HepG2 (cell line): ENCODE measurements around the gene VEZT. TPM values are rescaled to one million over a fixed set of nuclear protein-coding genes. Genes with fewer than 3 reads are reported as not detected.

Source experiments
- ATAC-seq: fragments of 200-7000 bp; cut with Tn5 transposase; 3 replicates; pipeline ENCODE4 v1.9.1; 2020; ENCODE audit warnings: mild to moderate bottlenecking, moderate library complexity
- BruUV-seq: library from RNA; stranded (reverse); fragments of 400-500 nt; replicated peaks from 2 replicates; lab custom pipeline; 2021; lab: Mats Ljungman, UMichigan
- CTCF ChIA-PET: fragments of 300-600 bp; formaldehyde crosslinking; extraction: SDS; loops from one replicate; lab custom pipeline; 2021; ENCODE audit warnings: low total read pairs, inconsistent platforms, low intra/inter-chr PET ratio; lab: Yijun Ruan, JAX
- POLR2A ChIA-PET: fragments of 350-600 bp; sonication (Branson Sonifier 250); formaldehyde crosslinking; loops from one replicate; lab custom pipeline; 2020; ENCODE audit warnings: antibody characterized with exemption, inconsistent platforms; lab: Yijun Ruan, JAX
- DNase-seq: peaks from one replicate; pipeline ENCODE4 v3.0.0-alpha.2; 2015; ENCODE audit warnings: low spot score
- FAIRE-seq: peaks from 3 replicates; lab custom pipeline; 2011; peaks lifted over from hg19 to GRCh38; lab: Jason Lieb, UNC
- H2AFZ ChIP-seq: one replicate; pipeline ENCODE4 v1.6.1; 2011; ENCODE audit warnings: low read length, inconsistent platforms
- H3K27ac ChIP-seq: fragments of 300-600 bp; 3 replicates; pipeline ENCODE4 v1.8.0; 2011; ENCODE audit warnings: mixed run types, mild to moderate bottlenecking, mixed read lengths, low read length, inconsistent platforms; ENCODE audit not compliant: insufficient read depth; ENCODE audit errors: extremely low read length
- H3K27me3 ChIP-seq, 2 experiments: fragments of 200-600 bp in 1 of 2; 2 replicates in 1 of 2; 3 replicates in 1 of 2; pipeline versions ENCODE4 v1.6.0 to v1.8.0; 2011; ENCODE audit warnings: low read length in 2 of 2, mild to moderate bottlenecking in 2 of 2, moderate library complexity in 2 of 2, inconsistent platforms in 1 of 2; ENCODE audit not compliant: insufficient read depth in 2 of 2, control insufficient read depth in 1 of 2
- H3K36me3 ChIP-seq, 2 experiments: fragments of 200-600 bp in 1 of 2; replicated peaks in 1 of 2; 2 replicates in 1 of 2; 3 replicates in 1 of 2; pipeline versions ENCODE4 v1.5.1 to v1.8.0; 2011; ENCODE audit warnings: low read length in 2 of 2, inconsistent platforms in 1 of 2; ENCODE audit not compliant: insufficient read depth in 2 of 2, control insufficient read depth in 1 of 2
- H3K4me1 ChIP-seq: 2 replicates; pipeline ENCODE4 v1.5.1; 2012; ENCODE audit warnings: low read length, inconsistent platforms; ENCODE audit not compliant: insufficient read depth
- H3K4me2 ChIP-seq: 2 replicates; pipeline ENCODE4 v1.6.0; 2011; ENCODE audit warnings: low read depth, low read length, inconsistent platforms
- H3K4me3 ChIP-seq, 3 experiments: fragments of 200-600 bp in 1 of 3; sonication (generic), shearing (Covaris generic) in 1 of 3; replicated peaks in 1 of 3; 2 replicates each; pipeline ENCODE4 v1.5.1; 2011 to 2016; ENCODE audit warnings: low read length in 3 of 3, inconsistent platforms in 2 of 3, low read depth in 2 of 3, mild to moderate bottlenecking in 2 of 3, control low read depth in 1 of 3, mixed read lengths in 1 of 3; ENCODE audit not compliant: insufficient read depth in 1 of 3
- H3K79me2 ChIP-seq: one replicate; pipeline ENCODE4 v1.6.1; 2011; ENCODE audit warnings: low read length, inconsistent platforms; ENCODE audit not compliant: insufficient read depth
- H3K9ac ChIP-seq: 2 replicates; pipeline ENCODE4 v1.6.0; 2011; ENCODE audit warnings: mild to moderate bottlenecking, low read depth, low read length, inconsistent platforms; ENCODE audit not compliant: insufficient read depth
- H3K9me3 ChIP-seq: 2 replicates; pipeline ENCODE4 v1.5.1; 2012; ENCODE audit warnings: mild to moderate bottlenecking, low read length
- H4K20me1 ChIP-seq: 2 replicates; pipeline ENCODE4 v1.6.0; 2011; ENCODE audit warnings: inconsistent platforms, mild to moderate bottlenecking, low read length, moderate library complexity; ENCODE audit not compliant: insufficient read depth
- AHR ChIP-seq: IDR thresholded peaks from 2 replicates; pipeline ENCODE4 v1.6.1; 2018; ENCODE audit warnings: missing genetic modification reagents, missing compliant biosample characterization
- BCL6 ChIP-seq: IDR thresholded peaks from 2 replicates; pipeline ENCODE4 v1.6.1; 2016; ENCODE audit warnings: missing genetic modification reagents, missing compliant biosample characterization
- CENPX ChIP-seq: sonication (generic); formaldehyde crosslinking; IDR thresholded peaks from 2 replicates; pipeline ENCODE4 v1.9.0; 2021; ENCODE audit warnings: mild to moderate bottlenecking, missing genetic modification reagents, moderate library complexity
- CREM ChIP-seq, 2 experiments: sonication (generic) in 1 of 2; formaldehyde crosslinking in 1 of 2; IDR thresholded peaks; 2 replicates each; pipeline versions ENCODE4 v1.4.0 to v1.6.1; 2016 to 2020; ENCODE audit warnings: antibody characterized with exemption in 1 of 2, mild to moderate bottlenecking in 1 of 2, missing genetic modification reagents in 1 of 2
- NFKBIZ ChIP-seq: IDR thresholded peaks from 2 replicates; pipeline ENCODE4 v1.6.1; 2018; ENCODE audit warnings: missing genetic modification reagents, missing compliant biosample characterization
- NPAS2 ChIP-seq: sonication (generic); formaldehyde crosslinking; IDR thresholded peaks from 2 replicates; pipeline ENCODE4 v1.8.0; 2022; ENCODE audit warnings: mild to moderate bottlenecking, missing genetic modification reagents, borderline replicate concordance
- NR2C2 ChIP-seq: sonication (generic); formaldehyde crosslinking; IDR thresholded peaks from 2 replicates; pipeline ENCODE4 v1.4.0; 2020; ENCODE audit warnings: missing genetic modification reagents, mild to moderate bottlenecking, moderate library complexity, borderline replicate concordance
- RBAK ChIP-seq: sonication (generic); formaldehyde crosslinking; IDR thresholded peaks from 2 replicates; pipeline ENCODE4 v1.5.1; 2020; ENCODE audit warnings: mild to moderate bottlenecking, missing genetic modification reagents
- REXO4 ChIP-seq: sonication (generic); formaldehyde crosslinking; IDR thresholded peaks from 2 replicates; pipeline ENCODE4 v1.8.0; 2022; ENCODE audit warnings: missing genetic modification reagents, mild to moderate bottlenecking, borderline replicate concordance
- SP4 ChIP-seq: sonication (generic); formaldehyde crosslinking; IDR thresholded peaks from 2 replicates; pipeline ENCODE4 v1.8.1; 2023; ENCODE audit warnings: mild to moderate bottlenecking, missing genetic modification reagents
- TEAD2 ChIP-seq: sonication (generic); formaldehyde crosslinking; IDR thresholded peaks from 2 replicates; pipeline ENCODE4 v1.9.0; 2021; ENCODE audit warnings: missing genetic modification reagents
- ZNF337 ChIP-seq: sonication (generic); formaldehyde crosslinking; IDR thresholded peaks from 2 replicates; pipeline ENCODE4 v1.5.1; 2020; ENCODE audit warnings: missing genetic modification reagents, low read depth, mild to moderate bottlenecking, borderline replicate concordance
- ZNF777 ChIP-seq: sonication (generic); formaldehyde crosslinking; IDR thresholded peaks from 2 replicates; pipeline ENCODE4 v1.4.0; 2020; ENCODE audit warnings: missing genetic modification reagents
- ZNF780A ChIP-seq: sonication (generic); formaldehyde crosslinking; IDR thresholded peaks from 2 replicates; pipeline ENCODE4 v1.8.0; 2022; ENCODE audit warnings: mild to moderate bottlenecking, missing genetic modification reagents, moderate library complexity
- ZSCAN9 ChIP-seq: IDR thresholded peaks from 2 replicates; pipeline ENCODE4 v1.6.1; 2016; ENCODE audit warnings: borderline replicate concordance
- WGBS: methylation state at CpG from one replicate; pipeline ENCODE4 v1.1.6; 2017; ENCODE audit warnings: low lambda C conversion rate; 5-methylcytosine and 5-hydroxymethylcytosine counted together
- in situ Hi-C: cut with HindIII; loops from 2 replicates; pipeline ENCODE4 v1.10.0; 2017; ENCODE audit warnings: low pct_unique_long_range_greater_than_20kb; ENCODE audit not compliant: extremely low pct_ligation_motif_present
- intact Hi-C: fragments of 100-400 bp; cut with micrococcal nuclease; formaldehyde crosslinking; loops from one replicate; pipeline ENCODE4 v1.10.0; 2022; ENCODE audit not compliant: unreplicated experiment
- polyA plus RNA-seq, 8 experiments: library from polyadenylated mRNA; depleted of rRNA in 3 of 8; stranded (reverse) in 7 of 8; unstranded in 1 of 8; fragments of >200 nt; fragmentation: Illumina TruSeq in 4 of 8; extraction: Trizol in 4 of 8; gene quantifications; 2 replicates each; pipeline versions ENCODE4 v1.2.1 to v1.2.3, GENCODE V29; 2011 to 2016; ENCODE audit warnings: low read depth in 4 of 8, missing spikeins in 1 of 8, mixed read lengths in 1 of 8; ENCODE audit not compliant: insufficient read depth in 1 of 8
- total RNA-seq, 5 experiments: library from RNA; depleted of rRNA; stranded (reverse); fragments of >200 nt; fragmentation: Illumina TruSeq; extraction: Trizol; gene quantifications; 2 replicates each; pipeline ENCODE4 v1.2.3, GENCODE V29; 2016; ENCODE audit warnings: low read depth in 1 of 5
- TF ChIP-seq, protein P1 (sequence below): sonication (generic); formaldehyde crosslinking; IDR thresholded peaks from 2 replicates; pipeline ENCODE4 v1.4.0; 2020; ENCODE audit warnings: low read depth, missing genetic modification reagents
- TF ChIP-seq, protein P2 (sequence below): sonication (generic); formaldehyde crosslinking; conservative IDR thresholded peaks from 2 replicates; pipeline ENCODE4 v1.8.0; 2022; ENCODE audit warnings: low read depth, missing genetic modification reagents
- TF ChIP-seq, protein P3 (sequence below): sonication (generic); formaldehyde crosslinking; IDR thresholded peaks from 2 replicates; pipeline ENCODE4 v1.8.1; 2023; ENCODE audit warnings: mild to moderate bottlenecking, missing genetic modification reagents, borderline replicate concordance

The VEZT gene
- total and polyA plus RNA-seq, 2 of the 13 experiments (the other 11 are each of a cell fraction or from before 2014, with no cell fraction given) = 35.5 to 51.6 TPM

DNA sequence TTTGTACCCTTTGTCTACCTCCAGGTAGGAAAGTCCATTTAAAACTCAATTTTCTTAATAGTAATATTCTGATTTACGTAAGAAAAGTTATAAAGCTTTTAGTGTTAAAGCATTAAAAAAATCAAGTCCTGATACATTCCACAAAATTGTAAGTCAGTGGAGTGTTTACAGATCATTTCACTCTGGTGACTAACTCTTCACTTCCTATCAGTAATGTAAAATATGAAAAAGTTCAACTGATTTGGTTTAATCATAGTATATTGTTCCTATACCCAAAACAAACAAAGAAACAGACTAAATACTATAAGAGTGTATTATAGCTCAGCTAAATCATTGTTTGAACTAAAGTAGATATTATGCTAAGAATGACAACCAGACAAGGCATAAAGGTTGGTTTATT, 85.9 kb downstream of the VEZT start (continued):
- TF ChIP-seq, protein P1, sequence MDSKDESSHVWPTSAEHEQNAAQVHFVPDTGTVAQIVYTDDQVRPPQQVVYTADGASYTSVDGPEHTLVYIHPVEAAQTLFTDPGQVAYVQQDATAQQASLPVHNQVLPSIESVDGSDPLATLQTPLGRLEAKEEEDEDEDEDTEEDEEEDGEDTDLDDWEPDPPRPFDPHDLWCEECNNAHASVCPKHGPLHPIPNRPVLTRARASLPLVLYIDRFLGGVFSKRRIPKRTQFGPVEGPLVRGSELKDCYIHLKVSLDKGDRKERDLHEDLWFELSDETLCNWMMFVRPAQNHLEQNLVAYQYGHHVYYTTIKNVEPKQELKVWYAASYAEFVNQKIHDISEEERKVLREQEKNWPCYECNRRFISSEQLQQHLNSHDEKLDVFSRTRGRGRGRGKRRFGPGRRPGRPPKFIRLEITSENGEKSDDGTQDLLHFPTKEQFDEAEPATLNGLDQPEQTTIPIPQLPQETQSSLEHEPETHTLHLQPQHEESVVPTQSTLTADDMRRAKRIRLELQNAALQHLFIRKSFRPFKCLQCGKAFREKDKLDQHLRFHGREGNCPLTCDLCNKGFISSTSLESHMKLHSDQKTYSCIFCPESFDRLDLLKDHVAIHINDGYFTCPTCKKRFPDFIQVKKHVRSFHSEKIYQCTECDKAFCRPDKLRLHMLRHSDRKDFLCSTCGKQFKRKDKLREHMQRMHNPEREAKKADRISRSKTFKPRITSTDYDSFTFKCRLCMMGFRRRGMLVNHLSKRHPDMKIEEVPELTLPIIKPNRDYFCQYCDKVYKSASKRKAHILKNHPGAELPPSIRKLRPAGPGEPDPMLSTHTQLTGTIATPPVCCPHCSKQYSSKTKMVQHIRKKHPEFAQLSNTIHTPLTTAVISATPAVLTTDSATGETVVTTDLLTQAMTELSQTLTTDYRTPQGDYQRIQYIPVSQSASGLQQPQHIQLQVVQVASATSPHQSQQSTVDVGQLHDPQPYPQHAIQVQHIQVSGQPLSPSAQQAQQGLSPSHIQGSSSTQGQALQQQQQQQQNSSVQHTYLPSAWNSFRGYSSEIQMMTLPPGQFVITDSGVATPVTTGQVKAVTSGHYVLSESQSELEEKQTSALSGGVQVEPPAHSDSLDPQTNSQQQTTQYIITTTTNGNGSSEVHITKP (CRISPR knock-in tag) = no peak
- TF ChIP-seq TEAD2 (CRISPR knock-in tag) (no peak), RBAK (CRISPR knock-in tag) (no peak), REXO4 (CRISPR knock-in tag) (no peak)
- TF ChIP-seq, all 625 proteins: peak for 0

DNA sequence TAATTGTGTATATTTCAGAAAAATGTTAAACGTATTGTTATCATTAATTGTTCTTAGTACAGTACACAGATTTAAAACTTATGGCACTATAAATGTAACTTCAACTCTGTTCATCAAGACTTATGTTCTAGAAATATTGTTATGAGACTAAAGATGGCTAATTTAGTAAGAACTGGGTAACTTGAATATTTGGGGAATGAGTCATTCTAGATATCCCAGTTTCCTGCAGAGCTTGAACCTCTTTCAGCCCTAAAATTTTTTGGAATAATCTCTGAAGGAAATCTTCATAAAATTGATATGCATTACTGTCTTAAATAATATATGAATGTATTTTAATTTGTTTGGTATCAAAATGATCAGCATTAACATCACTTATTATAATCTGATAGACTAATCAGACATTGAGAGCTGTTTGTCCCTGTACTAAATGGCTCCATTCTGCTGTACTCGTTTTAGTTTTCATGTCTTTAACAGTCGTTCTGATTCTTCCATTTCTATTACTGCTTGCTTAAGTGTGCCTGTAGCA, 87.1 kb downstream of the VEZT start:
- no peak for DNase-seq
- Histone ChIP-seq H3K27ac (no peak overlapping the region), H3K4me2 (no peak overlapping the region), H3K27me3 (no peaks in the 10 kb centered on the region), H3K9ac (no peak overlapping the region), H3K4me1 (no peaks in the 10 kb centered on the region), H3K79me2 (no peaks in the 10 kb centered on the region), H2AFZ (no peak overlapping the region), H3K4me3 (no peak overlapping the region), H3K9me3 (no peaks in the 10 kb centered on the region), H4K20me1 (no peaks in the 10 kb centered on the region), H3K36me3 (peaks cover 6 to 8% of the 10 kb centered on the region in 2 experiments; a peak in 4 of 5 replicates)
- no TSS peak for BruUV-seq
- in situ Hi-C loops = no loop called here
- 94% methylated on average over 3 of the region's 3 CpGs for WGBS
- ChIA-PET POLR2A (no interaction called here), CTCF (no interaction called here)
- no peak for ATAC-seq
- no peak for FAIRE-seq
- intact Hi-C loops = no loop called here
- TF ChIP-seq ZSCAN9 (no peak), CENPX (CRISPR knock-in tag) (no peak), ZNF777 (CRISPR knock-in tag) (no peak), BCL6 (CRISPR knock-in tag) (no peak), NFKBIZ (CRISPR knock-in tag) (no peak), ZNF780A (CRISPR knock-in tag) (no peak), ZNF337 (CRISPR knock-in tag) (no peak), NR2C2 (CRISPR knock-in tag) (no peak), SP4 (CRISPR knock-in tag) (no peak), NPAS2 (CRISPR knock-in tag) (no peak), AHR (CRISPR knock-in tag) (no peak), CREM (IDR thresholded peaks at IDR 0.05) (no peak), CREM (CRISPR knock-in tag; IDR thresholded peaks at IDR 0.05) (no peak)
- TF ChIP-seq, protein P2, sequence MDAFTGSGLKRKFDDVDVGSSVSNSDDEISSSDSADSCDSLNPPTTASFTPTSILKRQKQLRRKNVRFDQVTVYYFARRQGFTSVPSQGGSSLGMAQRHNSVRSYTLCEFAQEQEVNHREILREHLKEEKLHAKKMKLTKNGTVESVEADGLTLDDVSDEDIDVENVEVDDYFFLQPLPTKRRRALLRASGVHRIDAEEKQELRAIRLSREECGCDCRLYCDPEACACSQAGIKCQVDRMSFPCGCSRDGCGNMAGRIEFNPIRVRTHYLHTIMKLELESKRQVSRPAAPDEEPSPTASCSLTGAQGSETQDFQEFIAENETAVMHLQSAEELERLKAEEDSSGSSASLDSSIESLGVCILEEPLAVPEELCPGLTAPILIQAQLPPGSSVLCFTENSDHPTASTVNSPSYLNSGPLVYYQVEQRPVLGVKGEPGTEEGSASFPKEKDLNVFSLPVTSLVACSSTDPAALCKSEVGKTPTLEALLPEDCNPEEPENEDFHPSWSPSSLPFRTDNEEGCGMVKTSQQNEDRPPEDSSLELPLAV (CRISPR knock-in tag) = no peak
- TF ChIP-seq, protein P3, sequence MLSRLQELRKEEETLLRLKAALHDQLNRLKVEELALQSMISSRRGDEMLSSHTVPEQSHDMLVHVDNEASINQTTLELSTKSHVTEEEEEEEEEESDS = no peak
